IPS-15b (cell line): ENCODE data around the gene ARPC2.
A peak's percentile ranks its signal among the peaks of the same experiment; 100 is the strongest.

Source experiments
- H3K27me3 ChIP-seq: one replicate; pipeline ENCODE4 v1.6.1; 2013; ENCODE audit warnings: low read length; ENCODE audit not compliant: control insufficient read depth, insufficient read depth
- H3K36me3 ChIP-seq: one replicate; pipeline ENCODE4 v1.6.1; 2013; ENCODE audit warnings: low read length; ENCODE audit not compliant: control insufficient read depth, insufficient read depth
- H3K4me1 ChIP-seq: one replicate; pipeline ENCODE4 v1.6.1; 2013; ENCODE audit warnings: mild to moderate bottlenecking, low read length; ENCODE audit not compliant: control insufficient read depth, insufficient read depth
- H3K4me3 ChIP-seq: one replicate; pipeline ENCODE4 v1.5.1; 2013; ENCODE audit warnings: low read depth, low read length
- H3K9ac ChIP-seq: one replicate; pipeline ENCODE4 v1.6.1; 2013; ENCODE audit warnings: low read depth, mild to moderate bottlenecking, low read length
- H3K9me3 ChIP-seq: one replicate; pipeline ENCODE4 v1.6.1; 2013; ENCODE audit warnings: mild to moderate bottlenecking, low read length; ENCODE audit not compliant: control insufficient read depth, insufficient read depth

Gene ARPC2

GRCh38 chr2:218259099-218259961 is 42.3 kb downstream of the ARPC2 start:
- Histone ChIP-seq H3K4me1 (peaks cover 11% of the 10 kb centered on the region), H3K9ac (peak overlapping the region; percentile 16), H3K9me3 (no peaks in the 10 kb centered on the region)

GRCh38 chr2:218260166-218260565 is 43.2 kb downstream of the ARPC2 start:
- Histone ChIP-seq H3K9ac (no peak overlapping the region), H3K4me1 (peaks cover 11% of the 10 kb centered on the region), H3K27me3 (no peaks in the 10 kb centered on the region), H3K9me3 (no peaks in the 10 kb centered on the region), H3K4me3 (no peak overlapping the region), H3K36me3 (peaks cover 13% of the 10 kb centered on the region)

More at GRCh38 chr2:218259099-218259961, 42.3 kb downstream of the ARPC2 start:
- Histone ChIP-seq H3K36me3 (peaks cover 8% of the 10 kb centered on the region), H3K4me3 (no peak overlapping the region), H3K27me3 (no peaks in the 10 kb centered on the region)

- Histone ChIP-seq H3K4me1 (peaks cover 11% of the 10 kb centered on the region), H3K9ac (peak within 1 kb of the TSS; percentile 26)
Observed at GRCh38 chr2:218260742-218261422, 43.9 kb downstream of the ARPC2 start, which contains the start of gene GPBAR1. TSS of gene GPBAR1 (plus strand) at chr2:218261015. CDS start at chr2:218262725, 1,710 bp downstream.

GRCh38 chr2:218261423-218262236 is 44.6 kb downstream of the ARPC2 start:
- Histone ChIP-seq H3K9ac (no peak overlapping the region), H3K9me3 (no peaks in the 10 kb centered on the region), H3K27me3 (no peaks in the 10 kb centered on the region), H3K4me1 (peaks cover 11% of the 10 kb centered on the region), H3K36me3 (peaks cover 24% of the 10 kb centered on the region), H3K4me3 (no peak overlapping the region)

More at GRCh38 chr2:218260742-218261422, 43.9 kb downstream of the ARPC2 start, which contains the start of gene GPBAR1:
- no peak within 1 kb of the TSS for H3K4me3 ChIP-seq
- peaks cover 17% of the 10 kb centered on the region for H3K36me3 ChIP-seq
- no peaks in the 10 kb centered on the region for H3K27me3 ChIP-seq
- H3K9me3 ChIP-seq = no peaks in the 10 kb centered on the region

GRCh38 chr2:218262237-218262600 is 45.2 kb downstream of the ARPC2 start:
- H3K4me3 ChIP-seq = no peak overlapping the region
- peaks cover 28% of the 10 kb centered on the region for H3K36me3 ChIP-seq
- H3K4me1 ChIP-seq = peaks cover 11% of the 10 kb centered on the region
- no peaks in the 10 kb centered on the region for H3K27me3 ChIP-seq
- no peak overlapping the region for H3K9ac ChIP-seq
- no peaks in the 10 kb centered on the region for H3K9me3 ChIP-seq

- no peak overlapping the region for H3K4me3 ChIP-seq
- no peaks in the 10 kb centered on the region for H3K27me3 ChIP-seq
- H3K36me3 ChIP-seq = peaks cover 33% of the 10 kb centered on the region
- no peaks in the 10 kb centered on the region for H3K9me3 ChIP-seq
- H3K4me1 ChIP-seq = peaks cover 11% of the 10 kb centered on the region
- no peak overlapping the region for H3K9ac ChIP-seq
Observed at GRCh38 chr2:218262631-218263586, 45.9 kb downstream of the ARPC2 start.

- Histone ChIP-seq H3K27me3 (no peaks in the 10 kb centered on the region), H3K4me3 (no peak overlapping the region), H3K4me1 (peaks cover 12% of the 10 kb centered on the region), H3K9ac (no peak overlapping the region), H3K9me3 (no peaks in the 10 kb centered on the region), H3K36me3 (peaks cover 33% of the 10 kb centered on the region)
Observed at GRCh38 chr2:218263817-218264641, 47.0 kb downstream of the ARPC2 start.

- H3K27me3 ChIP-seq = no peaks in the 10 kb centered on the region
- no peak overlapping the region for H3K9ac ChIP-seq
- H3K9me3 ChIP-seq = no peaks in the 10 kb centered on the region
- H3K4me3 ChIP-seq = no peak overlapping the region
- H3K36me3 ChIP-seq = peaks cover 33% of the 10 kb centered on the region
- peaks cover 14% of the 10 kb centered on the region for H3K4me1 ChIP-seq
Observed at GRCh38 chr2:218264773-218265561, 48.0 kb downstream of the ARPC2 start.

GRCh38 chr2:218265626-218266025 is 48.6 kb downstream of the ARPC2 start:
- H3K9ac ChIP-seq = no peak overlapping the region
- H3K36me3 ChIP-seq = peaks cover 33% of the 10 kb centered on the region
- H3K27me3 ChIP-seq = no peaks in the 10 kb centered on the region
- H3K9me3 ChIP-seq = no peaks in the 10 kb centered on the region
- H3K4me3 ChIP-seq = no peak overlapping the region
- H3K4me1 ChIP-seq = peaks cover 10% of the 10 kb centered on the region
